GM10266 (cell line): Measurements from ENCODE around the gene SAP130.
"Not testable (repeated sequence)": the region's sequence is repeated elsewhere in the genome, so short reads cannot be mapped to it uniquely, and the experiment has no call there.

Experiments
- DNase-seq: peaks from one replicate; pipeline ENCODE4 v3.0.0; 2012; ENCODE audit errors: extremely low spot score
- CTCF ChIP-seq: IDR thresholded peaks from 2 replicates; pipeline ENCODE4 v1.5.1; 2012; ENCODE audit warnings: mild to moderate bottlenecking, low read depth; ENCODE audit not compliant: control insufficient read depth, insufficient read depth; ENCODE audit errors: missing control alignments

SAP130 gene

DNA sequence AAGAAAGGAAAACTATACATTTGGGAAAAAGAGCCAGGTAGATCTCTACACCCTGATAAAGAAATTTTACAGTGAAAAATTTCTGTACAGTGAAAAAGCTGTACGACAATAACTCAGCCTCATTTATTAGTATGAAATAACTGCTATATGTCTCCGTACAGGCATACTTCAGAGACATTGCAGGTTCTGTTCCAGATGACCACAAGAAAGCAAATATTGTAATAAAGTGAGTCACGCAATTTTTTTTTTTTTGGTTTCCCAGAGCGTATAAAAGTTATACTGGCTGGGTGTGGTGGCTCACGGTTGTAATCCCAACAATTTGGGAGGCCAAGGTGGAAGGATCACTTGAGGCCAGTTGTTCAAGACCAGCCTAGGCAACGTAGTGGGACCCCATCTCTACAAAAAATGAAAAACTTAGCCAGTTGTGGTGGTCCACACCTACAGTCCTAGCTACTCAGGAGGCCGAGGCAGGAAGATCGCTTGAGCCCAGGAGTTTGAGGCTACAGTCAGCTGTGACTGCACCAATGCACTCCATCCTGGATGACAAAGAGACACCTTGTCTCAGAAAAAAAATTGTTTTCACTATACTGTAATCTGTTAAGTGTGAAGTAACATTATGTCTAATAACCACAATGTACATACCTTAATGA lies 113.9 kb downstream of the SAP130 start:
- TF ChIP-seq CTCF: no peak
- DNase-seq: no peak

DNA sequence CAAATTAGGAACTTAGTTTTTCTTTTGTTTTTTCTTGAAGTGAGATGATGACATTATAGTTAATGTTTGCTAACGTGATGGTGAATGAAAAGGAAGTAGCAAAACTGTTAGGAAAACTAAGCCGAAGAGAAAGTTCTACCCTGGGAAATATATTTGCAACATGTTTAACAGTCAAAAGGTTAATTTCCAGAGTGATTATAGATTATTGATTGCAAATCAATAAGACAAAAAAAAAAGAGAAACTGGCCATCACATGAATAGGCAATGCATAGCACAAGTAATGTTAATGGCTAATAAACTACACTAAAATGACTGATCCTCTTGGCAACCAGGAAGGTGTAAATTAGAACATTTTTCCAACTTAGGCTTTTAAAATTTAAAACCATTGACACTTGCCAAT lies 116.1 kb downstream of the SAP130 start:
- DNase-seq: no peak

DNA sequence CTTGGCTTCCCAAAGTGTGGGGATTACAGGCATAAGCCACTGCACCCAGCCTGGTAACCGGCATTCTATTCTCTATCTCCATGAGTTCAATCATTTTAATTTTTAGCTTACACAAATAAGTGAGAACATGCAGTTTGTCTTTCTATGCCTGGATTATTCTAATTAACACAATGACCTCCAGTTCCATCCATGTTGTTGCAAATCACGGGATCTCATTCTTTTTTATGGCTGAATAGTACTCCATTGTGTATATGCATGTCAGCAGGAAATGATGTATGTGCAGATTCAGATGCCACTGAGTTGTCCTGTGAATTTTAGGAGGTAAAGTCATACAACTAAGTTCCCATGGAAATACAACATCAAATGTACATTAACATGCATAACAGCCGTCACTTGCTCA lies 117.4 kb downstream of the SAP130 start:
- DNase-seq: no peak
- no peak for TF ChIP-seq CTCF

More for the DNA sequence above, 116.1 kb downstream of the SAP130 start:
- TF ChIP-seq CTCF: no peak

GRCh38 chr2:127909019-127909418 lies 118.8 kb downstream of the SAP130 start:
- no peak for TF ChIP-seq CTCF
- DNase-seq: no peak

GRCh38 chr2:127907733-127908400 lies 120.0 kb downstream of the SAP130 start:
- DNase-seq: not testable (repeated sequence)

GRCh38 chr2:127906206-127906926 lies 121.5 kb downstream of the SAP130 start:
- no peak for DNase-seq
- no peak for TF ChIP-seq CTCF

GRCh38 chr2:127901339-127902056 lies 126.4 kb downstream of the SAP130 start:
- no peak for TF ChIP-seq CTCF

More at GRCh38 chr2:127901339-127902056, 126.4 kb downstream of the SAP130 start:
- no peak for DNase-seq
